ENCODE data around the gene DNAJC15. TPM values are rescaled to one million over a fixed set of nuclear protein-coding genes. Genes with fewer than 3 reads are reported as not detected.

Gene DNAJC15
- total RNA-seq, 1 donor from 2014 or later, result 24.5 TPM

- peaks cover 42% of the 10 kb centered on the region for H3K4me1 Mint-ChIP-seq (ENCODE audit: unreplicated experiment)
- no peaks in the 10 kb centered on the region for H3K27me3 Mint-ChIP-seq (ENCODE audit: unreplicated experiment)
- peaks cover 10% of the 10 kb centered on the region for H3K9me3 Mint-ChIP-seq (ENCODE audit: unreplicated experiment)
- no peaks in the 10 kb centered on the region for H3K36me3 Mint-ChIP-seq (ENCODE audit: unreplicated experiment)
- DNase-seq (ENCODE audit: extremely low spot score, unreplicated experiment), result no peak
- no peak overlapping the region for H3K27ac Mint-ChIP-seq (ENCODE audit: unreplicated experiment)
- no peak for TF ChIP-seq CTCF (IDR thresholded peaks at IDR 0.05)
- no peak overlapping the region for H3K4me3 Mint-ChIP-seq (ENCODE audit: unreplicated experiment)
Measured at GRCh38 chr13:42999491-42999890, 23.9 kb upstream of the DNAJC15 start.

GRCh38 chr13:43000676-43001075 lies 22.7 kb upstream of the DNAJC15 start:
- H3K4me1 Mint-ChIP-seq (ENCODE audit: unreplicated experiment), result peaks cover 53% of the 10 kb centered on the region
- peaks cover 10% of the 10 kb centered on the region for H3K9me3 Mint-ChIP-seq (ENCODE audit: unreplicated experiment)
- DNase-seq (ENCODE audit: extremely low spot score, unreplicated experiment), result no peak
- H3K36me3 Mint-ChIP-seq (ENCODE audit: unreplicated experiment), result no peaks in the 10 kb centered on the region
- no peak overlapping the region for H3K4me3 Mint-ChIP-seq (ENCODE audit: unreplicated experiment)
- H3K27me3 Mint-ChIP-seq (ENCODE audit: unreplicated experiment), result no peaks in the 10 kb centered on the region
- H3K27ac Mint-ChIP-seq (ENCODE audit: unreplicated experiment), result no peak overlapping the region
- no peak for TF ChIP-seq CTCF (IDR thresholded peaks at IDR 0.05)

- Mint-ChIP-seq H3K4me3 (ENCODE audit: unreplicated experiment) (no peak overlapping the region), H3K4me1 (ENCODE audit: unreplicated experiment) (peaks cover 52% of the 10 kb centered on the region), H3K36me3 (ENCODE audit: unreplicated experiment) (no peaks in the 10 kb centered on the region), H3K9me3 (ENCODE audit: unreplicated experiment) (peaks cover 10% of the 10 kb centered on the region), H3K27ac (ENCODE audit: unreplicated experiment) (peak overlapping the region; percentile 57), H3K27me3 (ENCODE audit: unreplicated experiment) (no peaks in the 10 kb centered on the region)
- no peak for TF ChIP-seq CTCF (IDR thresholded peaks at IDR 0.05)
- no peak for DNase-seq (ENCODE audit: extremely low spot score, unreplicated experiment)
Measured at GRCh38 chr13:43002021-43002420, 21.4 kb upstream of the DNAJC15 start.

- H3K27me3 Mint-ChIP-seq (ENCODE audit: unreplicated experiment), result no peaks in the 10 kb centered on the region
- no peaks in the 10 kb centered on the region for H3K36me3 Mint-ChIP-seq (ENCODE audit: unreplicated experiment)
- H3K4me1 Mint-ChIP-seq (ENCODE audit: unreplicated experiment), result peaks cover 52% of the 10 kb centered on the region
- no peak for DNase-seq (ENCODE audit: extremely low spot score, unreplicated experiment)
- no peak for TF ChIP-seq CTCF (IDR thresholded peaks at IDR 0.05)
- H3K27ac Mint-ChIP-seq (ENCODE audit: unreplicated experiment), result peak overlapping the region; percentile 35
- no peak overlapping the region for H3K4me3 Mint-ChIP-seq (ENCODE audit: unreplicated experiment)
- peaks cover 10% of the 10 kb centered on the region for H3K9me3 Mint-ChIP-seq (ENCODE audit: unreplicated experiment)
Measured at GRCh38 chr13:43003010-43003409, 20.4 kb upstream of the DNAJC15 start.

GRCh38 chr13:43003729-43004128 lies 19.7 kb upstream of the DNAJC15 start:
- Mint-ChIP-seq H3K36me3 (ENCODE audit: unreplicated experiment) (no peaks in the 10 kb centered on the region), H3K9me3 (ENCODE audit: unreplicated experiment) (peaks cover 10% of the 10 kb centered on the region), H3K27me3 (ENCODE audit: unreplicated experiment) (no peaks in the 10 kb centered on the region), H3K27ac (ENCODE audit: unreplicated experiment) (peak overlapping the region; percentile 18), H3K4me1 (ENCODE audit: unreplicated experiment) (peaks cover 59% of the 10 kb centered on the region), H3K4me3 (ENCODE audit: unreplicated experiment) (no peak overlapping the region)
- no peak for TF ChIP-seq CTCF (IDR thresholded peaks at IDR 0.05)
- no peak for DNase-seq (ENCODE audit: extremely low spot score, unreplicated experiment)

All from osteocyte (in vitro differentiated cells).